ENCODE data around the gene HGS.
A peak's percentile ranks its signal among the peaks of the same experiment; 100 is the strongest.
"Not testable (repeated sequence)": the region's sequence is repeated elsewhere in the genome, so short reads cannot be mapped to it uniquely, and the experiment has no call there.

The HGS gene

GRCh38 chr17:81655378-81656117 lies 28.3 kb upstream of the HGS start:
- DNase-seq (ENCODE audit: low read depth in 2 of 2), result no peak

- no peak for DNase-seq (ENCODE audit: low read depth in 2 of 2)
These were observed 27.6 kb upstream of the HGS start, which contains the start of gene PDE6G for GRCh38 chr17:81656118-81656743. Gene PDE6G (minus strand): TSS chr17:81656542. CDS start chr17:81653305, 3,237 bp downstream.

GRCh38 chr17:81656835-81657234 lies 27.0 kb upstream of the HGS start:
- DNase-seq (ENCODE audit: low read depth in 2 of 2), result no peak

GRCh38 chr17:81659038-81659437 lies 24.8 kb upstream of the HGS start:
- DNase-seq (ENCODE audit: low read depth in 2 of 2), result no peak

- DNase-seq (ENCODE audit: low read depth in 2 of 2), result no peak
These were observed 23.4 kb upstream of the HGS start for GRCh38 chr17:81660441-81660840.

GRCh38 chr17:81662002-81662401 lies 21.8 kb upstream of the HGS start:
- DNase-seq (ENCODE audit: low read depth in 2 of 2), result no peak

- no peak for DNase-seq (ENCODE audit: low read depth in 2 of 2)
These were observed 19.8 kb upstream of the HGS start for GRCh38 chr17:81664051-81664470.

- DNase-seq (ENCODE audit: low read depth in 2 of 2), result no peak
These were observed 18.4 kb upstream of the HGS start for GRCh38 chr17:81665205-81666091.

GRCh38 chr17:81666092-81666341 lies 17.8 kb upstream of the HGS start:
- no peak for DNase-seq (ENCODE audit: low read depth in 2 of 2)

- peak; percentile 91 for DNase-seq (ENCODE audit: low read depth in 2 of 2)
These were observed 17.2 kb upstream of the HGS start, which contains the start of the genes CCDC137 and OXLD1 for GRCh38 chr17:81666342-81667191. Gene CCDC137 (plus strand): TSS chr17:81666737. CDS start chr17:81666767, 30 bp downstream. Gene OXLD1 (minus strand): TSS chr17:81666605. CDS start chr17:81666577, 28 bp downstream.

- DNase-seq (ENCODE audit: low read depth in 2 of 2), result no peak
These were observed 16.1 kb upstream of the HGS start for GRCh38 chr17:81667754-81668153.

- no peak for DNase-seq (ENCODE audit: low read depth in 2 of 2)
These were observed 11.3 kb upstream of the HGS start for GRCh38 chr17:81672504-81672903.

GRCh38 chr17:81672954-81673353 lies 10.9 kb upstream of the HGS start:
- no peak for DNase-seq (ENCODE audit: low read depth in 2 of 2)

- DNase-seq (ENCODE audit: low read depth in 2 of 2), result no peak
These were observed 10.1 kb upstream of the HGS start for GRCh38 chr17:81673561-81674258.

- DNase-seq (ENCODE audit: low read depth in 2 of 2), result not testable (repeated sequence)
These were observed 8.1 kb upstream of the HGS start for GRCh38 chr17:81675515-81676221.

- no peak for DNase-seq (ENCODE audit: low read depth in 2 of 2)
These were observed 6.9 kb upstream of the HGS start for GRCh38 chr17:81676906-81677305.

- DNase-seq (ENCODE audit: low read depth in 2 of 2), result no peak
These were observed 3.7 kb upstream of the HGS start for GRCh38 chr17:81680150-81680549.

GRCh38 chr17:81681672-81682071 lies 2.1 kb upstream of the HGS start:
- DNase-seq (ENCODE audit: low read depth in 2 of 2), result no peak

- no peak for DNase-seq (ENCODE audit: low read depth in 2 of 2)
These were observed 1.1 kb upstream of the HGS start for GRCh38 chr17:81682565-81683207.

GRCh38 chr17:81683208-81683583 lies 615 bp upstream of the HGS start:
- DNase-seq (ENCODE audit: low read depth in 2 of 2), result no peak
